Vagina (tissue), 2 donors: Measurements from ENCODE around the gene UFD1.

ENCODE experiments used
- POLR2A ChIP-seq, 2 donors: fragments of 450-650 bp; IDR thresholded peaks; one replicate each; pipeline ENCODE4 v1.6.1; 2017; ENCODE audit warnings: antibody characterized with exemption in 2 of 2, mild to moderate bottlenecking in 2 of 2, moderate library complexity in 2 of 2
- POLR2AphosphoS5 ChIP-seq, 2 donors: sonication (generic); formaldehyde crosslinking; IDR thresholded peaks; one replicate each; pipeline ENCODE4 v1.9.0; 2017; ENCODE audit warnings: antibody characterized with exemption in 2 of 2, mild to moderate bottlenecking in 2 of 2, low read depth in 1 of 2; ENCODE audit not compliant: insufficient read depth in 1 of 2
- TF ChIP-seq, protein P1 (sequence below), 3 experiments: fragments of 450-650 bp in 2 of 3; fragments of 200-600 bp in 1 of 3; sonication (generic) in 1 of 3; IDR thresholded peaks; one replicate each; pipeline ENCODE4 v1.5.1; 2017 to 2019; ENCODE audit warnings: antibody characterized with exemption in 3 of 3, mild to moderate bottlenecking in 2 of 3, moderate library complexity in 2 of 3

DNA sequence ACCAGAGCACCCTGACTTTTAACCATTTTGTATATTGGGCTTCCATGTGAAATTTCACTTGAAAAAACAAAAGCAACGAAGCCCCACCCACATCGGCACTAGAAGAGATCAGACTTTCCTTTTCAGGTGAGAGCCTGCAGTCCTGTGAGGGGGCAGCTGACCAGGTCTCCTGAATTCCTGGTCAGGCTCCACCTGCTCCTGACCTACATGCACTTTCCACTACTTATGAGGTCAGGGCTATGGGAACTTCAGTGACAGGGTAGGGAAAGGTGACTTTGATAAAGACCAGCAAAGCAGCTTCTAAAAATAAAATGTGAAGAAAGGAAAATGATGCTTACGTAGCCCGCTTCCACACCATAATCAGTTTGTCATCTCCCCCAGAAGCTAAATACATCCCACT, 72.1 kb downstream of the UFD1 start:
- no peak for TF ChIP-seq POLR2A (IDR thresholded peaks at IDR 0.05)
- TF ChIP-seq, protein P1, sequence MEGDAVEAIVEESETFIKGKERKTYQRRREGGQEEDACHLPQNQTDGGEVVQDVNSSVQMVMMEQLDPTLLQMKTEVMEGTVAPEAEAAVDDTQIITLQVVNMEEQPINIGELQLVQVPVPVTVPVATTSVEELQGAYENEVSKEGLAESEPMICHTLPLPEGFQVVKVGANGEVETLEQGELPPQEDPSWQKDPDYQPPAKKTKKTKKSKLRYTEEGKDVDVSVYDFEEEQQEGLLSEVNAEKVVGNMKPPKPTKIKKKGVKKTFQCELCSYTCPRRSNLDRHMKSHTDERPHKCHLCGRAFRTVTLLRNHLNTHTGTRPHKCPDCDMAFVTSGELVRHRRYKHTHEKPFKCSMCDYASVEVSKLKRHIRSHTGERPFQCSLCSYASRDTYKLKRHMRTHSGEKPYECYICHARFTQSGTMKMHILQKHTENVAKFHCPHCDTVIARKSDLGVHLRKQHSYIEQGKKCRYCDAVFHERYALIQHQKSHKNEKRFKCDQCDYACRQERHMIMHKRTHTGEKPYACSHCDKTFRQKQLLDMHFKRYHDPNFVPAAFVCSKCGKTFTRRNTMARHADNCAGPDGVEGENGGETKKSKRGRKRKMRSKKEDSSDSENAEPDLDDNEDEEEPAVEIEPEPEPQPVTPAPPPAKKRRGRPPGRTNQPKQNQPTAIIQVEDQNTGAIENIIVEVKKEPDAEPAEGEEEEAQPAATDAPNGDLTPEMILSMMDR (IDR thresholded peaks at IDR 0.05): no peak
- TF ChIP-seq POLR2AphosphoS5 (IDR thresholded peaks at IDR 0.05; ENCODE audit: insufficient read depth in 1 of 2, low read depth in 1 of 2): no peak
